ENCODE data around the gene TMEM59L.

DNA sequence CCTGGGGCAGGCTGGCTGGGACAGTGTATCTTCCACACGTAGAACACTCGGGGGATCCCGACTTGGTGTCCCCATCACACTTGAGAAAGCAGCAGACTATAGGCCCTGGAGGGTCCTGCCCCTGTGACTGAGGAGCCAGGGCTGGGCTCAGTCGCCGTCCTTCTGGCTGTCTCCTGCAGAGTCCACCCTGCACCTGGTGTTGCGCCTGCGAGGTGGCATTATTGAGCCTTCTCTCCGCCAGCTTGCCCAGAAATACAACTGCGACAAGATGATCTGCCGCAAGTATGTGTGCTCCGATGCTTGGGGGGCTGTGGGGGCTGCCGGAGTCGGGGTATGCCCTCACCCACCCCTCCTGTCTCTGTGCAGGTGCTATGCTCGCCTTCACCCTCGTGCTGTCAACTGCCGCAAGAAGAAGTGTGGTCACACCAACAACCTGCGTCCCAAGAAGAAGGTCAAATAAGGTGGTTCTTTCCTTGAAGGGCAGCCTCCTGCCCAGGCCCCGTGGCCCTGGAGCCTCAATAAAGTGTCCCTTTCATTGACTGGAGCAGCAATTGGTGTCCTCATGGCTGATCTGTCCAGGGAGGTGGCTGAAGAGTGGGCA lies 37.9 kb upstream of the TMEM59L start:
- TF ChIP-seq, protein P1, sequence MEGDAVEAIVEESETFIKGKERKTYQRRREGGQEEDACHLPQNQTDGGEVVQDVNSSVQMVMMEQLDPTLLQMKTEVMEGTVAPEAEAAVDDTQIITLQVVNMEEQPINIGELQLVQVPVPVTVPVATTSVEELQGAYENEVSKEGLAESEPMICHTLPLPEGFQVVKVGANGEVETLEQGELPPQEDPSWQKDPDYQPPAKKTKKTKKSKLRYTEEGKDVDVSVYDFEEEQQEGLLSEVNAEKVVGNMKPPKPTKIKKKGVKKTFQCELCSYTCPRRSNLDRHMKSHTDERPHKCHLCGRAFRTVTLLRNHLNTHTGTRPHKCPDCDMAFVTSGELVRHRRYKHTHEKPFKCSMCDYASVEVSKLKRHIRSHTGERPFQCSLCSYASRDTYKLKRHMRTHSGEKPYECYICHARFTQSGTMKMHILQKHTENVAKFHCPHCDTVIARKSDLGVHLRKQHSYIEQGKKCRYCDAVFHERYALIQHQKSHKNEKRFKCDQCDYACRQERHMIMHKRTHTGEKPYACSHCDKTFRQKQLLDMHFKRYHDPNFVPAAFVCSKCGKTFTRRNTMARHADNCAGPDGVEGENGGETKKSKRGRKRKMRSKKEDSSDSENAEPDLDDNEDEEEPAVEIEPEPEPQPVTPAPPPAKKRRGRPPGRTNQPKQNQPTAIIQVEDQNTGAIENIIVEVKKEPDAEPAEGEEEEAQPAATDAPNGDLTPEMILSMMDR (IDR thresholded peaks at IDR 0.05) = no peak
- TF ChIP-seq POLR2A (IDR thresholded peaks at IDR 0.05) = no peak
